Activated T-cell treated with anti-CD3 and anti-CD28 coated beads, Interleukin-2, amount 50 U/mL, for 1 hour (primary cell): ENCODE measurements around the gene PTH1R.

Source experiments
- DNase-seq: peaks from one replicate; pipeline ENCODE4 v3.0.0-alpha.2; 2020

The PTH1R gene

DNA sequence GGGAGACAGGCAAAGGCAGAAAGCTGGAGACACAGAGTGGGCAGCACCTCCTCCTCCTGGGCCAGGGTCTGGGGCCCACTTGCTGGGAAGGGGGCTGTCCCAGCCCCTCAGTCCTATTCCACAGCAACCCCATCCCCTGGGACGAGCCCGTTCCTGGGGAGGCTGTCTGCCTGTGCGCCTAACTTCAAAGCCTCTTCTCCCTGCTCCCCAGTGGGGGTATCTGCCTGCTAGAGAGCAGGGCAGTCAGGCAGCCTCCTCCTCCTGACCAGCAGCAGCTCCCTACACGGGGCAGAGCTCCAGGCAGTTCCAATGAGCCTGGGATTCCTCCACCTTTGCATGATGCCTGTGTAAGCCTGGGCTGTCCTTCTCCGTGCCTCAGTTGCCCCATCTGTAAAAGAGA lies 6.9 kb downstream of the PTH1R start:
- DNase-seq = no peak

GRCh38 chr3:46884929-46885328 lies 7.4 kb downstream of the PTH1R start:
- DNase-seq = no peak

DNA sequence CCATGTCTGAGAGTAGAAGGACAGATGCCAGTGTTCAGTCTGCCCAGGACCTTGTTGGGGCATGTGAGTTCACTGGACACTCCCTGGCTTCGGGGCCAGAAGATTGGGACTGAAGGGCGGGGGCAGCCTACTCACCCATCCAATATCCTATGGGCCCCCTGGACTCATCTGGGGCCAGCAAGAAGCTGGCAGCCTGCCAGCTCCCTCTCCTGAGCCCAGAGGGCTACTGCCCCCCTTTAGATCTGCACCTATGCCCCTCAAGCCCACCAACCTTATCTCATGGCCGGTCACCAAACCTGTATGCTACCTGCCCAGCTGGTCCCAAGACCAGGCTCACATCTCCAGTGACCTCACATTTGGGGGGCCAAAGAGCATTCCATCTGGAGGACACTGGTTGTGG lies 8.1 kb downstream of the PTH1R start:
- DNase-seq = no peak

DNA sequence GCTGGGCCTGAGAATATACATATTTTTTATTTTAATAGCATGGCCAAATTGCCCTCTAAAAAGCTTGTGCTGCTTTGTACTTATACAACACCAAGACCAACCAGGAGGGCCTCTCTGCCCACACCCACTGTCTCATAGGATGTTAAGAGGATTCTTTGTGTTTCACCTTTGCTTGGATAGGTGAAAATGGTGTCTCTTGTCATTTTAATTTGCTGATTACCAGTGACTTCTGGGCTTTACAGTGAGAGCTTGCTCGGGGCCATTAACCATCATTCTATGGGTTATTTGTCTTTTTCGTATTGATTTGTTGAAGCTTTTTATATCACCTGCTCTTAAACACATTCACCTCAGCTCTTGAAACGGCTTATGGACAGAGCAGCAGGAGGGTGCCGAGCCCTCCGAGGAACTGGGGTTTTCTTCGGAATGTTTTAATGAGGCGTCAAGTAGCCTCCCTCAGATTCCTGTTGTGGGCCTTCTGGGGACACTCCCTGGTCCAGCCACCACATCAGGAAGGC lies 10.5 kb downstream of the PTH1R start:
- DNase-seq = no peak

- DNase-seq = no peak
Observed at GRCh38 chr3:46888705-46889104, 11.2 kb downstream of the PTH1R start.

- no peak for DNase-seq
Observed at GRCh38 chr3:46889381-46890110, 12.0 kb downstream of the PTH1R start.

DNA sequence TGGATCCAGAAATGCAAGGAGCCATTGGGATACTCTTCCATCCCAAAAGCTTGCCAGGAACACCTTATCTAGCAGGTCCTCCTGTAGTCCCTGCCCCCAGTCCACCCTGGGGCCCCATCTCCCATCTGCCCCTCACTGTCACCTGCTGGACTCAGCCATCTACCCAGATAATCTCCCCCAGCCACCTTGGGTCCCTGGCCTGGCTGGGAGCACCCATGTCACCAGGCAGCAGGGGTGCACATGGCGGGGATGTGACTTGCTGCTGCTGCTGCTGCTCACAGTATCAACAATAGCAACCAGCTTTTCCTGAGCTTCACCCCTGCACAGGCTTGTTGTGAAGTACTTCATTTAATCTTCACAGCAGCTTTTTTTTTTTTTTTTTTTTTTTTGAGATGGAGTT lies 12.6 kb downstream of the PTH1R start:
- no peak for DNase-seq

GRCh38 chr3:46891132-46891531 lies 13.6 kb downstream of the PTH1R start:
- DNase-seq = no peak

DNA sequence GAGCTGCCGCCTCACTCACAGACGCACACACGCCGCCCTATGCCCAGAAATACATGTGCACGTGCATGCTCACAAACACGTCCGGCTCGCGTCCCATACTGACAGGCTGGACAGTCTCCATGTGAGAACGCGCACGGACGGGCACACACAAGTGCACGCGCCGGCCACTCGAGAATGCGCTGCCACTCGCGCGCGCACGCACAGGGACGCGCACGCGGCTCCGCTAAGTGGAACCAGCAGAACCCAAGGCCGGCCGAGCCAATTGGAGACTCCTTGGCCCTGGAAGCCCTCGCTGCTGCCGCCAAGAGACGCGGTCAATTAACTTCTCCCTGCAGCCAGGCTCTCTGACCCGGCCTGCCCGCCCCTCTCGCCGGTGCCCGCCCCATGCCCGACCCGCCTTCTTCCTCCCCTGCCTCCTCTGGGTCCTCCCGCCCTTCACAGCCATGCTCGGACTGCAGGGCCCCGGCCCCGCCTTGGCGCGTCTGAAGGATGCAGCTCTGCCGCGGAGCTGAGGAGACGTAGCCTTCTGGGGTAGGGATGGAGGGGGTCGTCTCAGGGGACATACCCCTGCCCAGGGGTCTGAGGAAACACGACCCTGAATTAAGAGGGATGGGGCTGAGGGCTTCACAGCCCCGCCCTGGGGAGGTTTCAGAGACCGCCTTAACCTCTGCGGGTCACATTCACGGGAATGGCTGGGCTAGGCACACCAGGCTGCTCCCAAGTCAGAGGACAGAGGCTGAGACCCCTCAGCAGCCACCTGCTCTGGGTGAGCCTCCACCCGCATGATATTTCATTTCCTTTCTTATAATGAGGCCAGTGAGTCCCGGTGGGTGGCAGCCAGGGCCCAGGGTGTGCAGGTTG lies 15.0 kb downstream of the PTH1R start:
- no peak for DNase-seq

- no peak for DNase-seq
Observed at GRCh38 chr3:46893146-46893748, 15.7 kb downstream of the PTH1R start.

DNA sequence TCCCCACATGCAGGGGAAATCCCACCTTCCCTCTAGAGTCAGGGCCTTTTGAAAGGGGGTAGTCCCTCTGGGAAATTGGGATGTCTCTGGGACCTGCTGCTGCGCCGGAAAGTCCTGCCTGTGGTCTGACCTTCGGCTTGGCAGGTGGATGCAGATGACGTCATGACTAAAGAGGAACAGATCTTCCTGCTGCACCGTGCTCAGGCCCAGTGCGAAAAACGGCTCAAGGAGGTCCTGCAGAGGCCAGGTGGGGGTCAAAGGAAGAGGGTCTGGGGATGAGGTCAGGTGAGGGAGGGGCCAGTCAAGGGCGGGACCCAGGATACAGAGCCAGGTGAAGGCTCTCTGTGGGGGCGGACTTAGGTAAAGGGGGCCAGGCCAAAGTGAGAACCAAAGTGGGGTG lies 16.2 kb downstream of the PTH1R start:
- DNase-seq = no peak

DNA sequence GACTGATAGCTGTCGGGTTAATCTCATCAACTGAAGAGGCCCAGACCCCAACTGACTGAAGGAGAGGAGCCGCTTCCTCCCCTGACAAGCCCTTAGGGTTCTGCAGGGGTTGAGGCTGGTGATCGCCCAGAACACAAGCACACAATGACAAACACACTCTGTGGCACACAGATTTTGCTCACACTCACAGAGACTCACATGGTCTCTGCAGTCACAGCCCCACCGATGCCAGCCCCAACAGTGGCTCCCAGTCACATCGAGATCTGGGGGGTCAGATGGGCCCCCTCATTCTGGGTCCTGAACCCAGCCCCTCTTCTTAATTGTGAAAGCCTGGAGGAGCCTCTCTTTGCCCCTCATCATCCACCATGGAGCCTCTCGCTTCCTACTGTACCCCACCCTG lies 16.7 kb downstream of the PTH1R start:
- DNase-seq = no peak

- peak; percentile 84 for DNase-seq
Observed at GRCh38 chr3:46895204-46895660, 17.7 kb downstream of the PTH1R start.

GRCh38 chr3:46895761-46896160 lies 18.2 kb downstream of the PTH1R start:
- DNase-seq = no peak

GRCh38 chr3:46896386-46896785 lies 18.9 kb downstream of the PTH1R start:
- DNase-seq = no peak

- DNase-seq = no peak
Observed at GRCh38 chr3:46897031-46897430, 19.5 kb downstream of the PTH1R start.

- no peak for DNase-seq
Observed at GRCh38 chr3:46897829-46898320, 20.4 kb downstream of the PTH1R start.

DNA sequence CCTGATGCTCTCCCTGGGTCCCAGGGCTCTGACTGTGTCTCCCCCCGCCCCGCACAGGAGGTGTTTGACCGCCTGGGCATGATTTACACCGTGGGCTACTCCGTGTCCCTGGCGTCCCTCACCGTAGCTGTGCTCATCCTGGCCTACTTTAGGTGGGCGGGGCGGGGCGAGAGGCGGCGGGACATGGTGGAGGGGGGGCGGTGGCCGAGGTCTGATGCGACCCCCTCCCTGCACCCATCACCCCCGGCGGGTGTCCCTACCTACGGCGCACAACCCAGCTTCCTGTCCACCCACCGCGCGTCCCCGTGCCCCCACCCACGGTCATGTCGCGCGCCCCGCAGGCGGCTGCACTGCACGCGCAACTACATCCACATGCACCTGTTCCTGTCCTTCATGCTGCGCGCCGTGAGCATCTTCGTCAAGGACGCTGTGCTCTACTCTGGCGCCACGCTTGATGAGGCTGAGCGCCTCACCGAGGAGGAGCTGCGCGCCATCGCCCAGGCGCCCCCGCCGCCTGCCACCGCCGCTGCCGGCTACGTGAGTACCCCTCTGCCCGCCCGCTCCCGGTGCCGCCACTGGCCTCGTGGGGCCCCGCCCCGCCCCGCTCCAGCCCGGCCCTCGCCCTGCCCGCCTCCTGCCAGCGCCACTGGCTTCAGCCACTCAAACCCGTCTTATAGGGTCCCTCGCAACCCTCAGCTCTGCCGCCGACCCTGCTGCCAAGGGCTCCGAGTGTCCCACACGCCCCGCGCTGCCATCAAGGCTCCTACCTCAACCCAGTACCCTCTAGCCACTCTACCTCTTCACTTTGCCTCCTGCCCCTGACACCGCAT lies 21.0 kb downstream of the PTH1R start:
- no peak for DNase-seq

DNA sequence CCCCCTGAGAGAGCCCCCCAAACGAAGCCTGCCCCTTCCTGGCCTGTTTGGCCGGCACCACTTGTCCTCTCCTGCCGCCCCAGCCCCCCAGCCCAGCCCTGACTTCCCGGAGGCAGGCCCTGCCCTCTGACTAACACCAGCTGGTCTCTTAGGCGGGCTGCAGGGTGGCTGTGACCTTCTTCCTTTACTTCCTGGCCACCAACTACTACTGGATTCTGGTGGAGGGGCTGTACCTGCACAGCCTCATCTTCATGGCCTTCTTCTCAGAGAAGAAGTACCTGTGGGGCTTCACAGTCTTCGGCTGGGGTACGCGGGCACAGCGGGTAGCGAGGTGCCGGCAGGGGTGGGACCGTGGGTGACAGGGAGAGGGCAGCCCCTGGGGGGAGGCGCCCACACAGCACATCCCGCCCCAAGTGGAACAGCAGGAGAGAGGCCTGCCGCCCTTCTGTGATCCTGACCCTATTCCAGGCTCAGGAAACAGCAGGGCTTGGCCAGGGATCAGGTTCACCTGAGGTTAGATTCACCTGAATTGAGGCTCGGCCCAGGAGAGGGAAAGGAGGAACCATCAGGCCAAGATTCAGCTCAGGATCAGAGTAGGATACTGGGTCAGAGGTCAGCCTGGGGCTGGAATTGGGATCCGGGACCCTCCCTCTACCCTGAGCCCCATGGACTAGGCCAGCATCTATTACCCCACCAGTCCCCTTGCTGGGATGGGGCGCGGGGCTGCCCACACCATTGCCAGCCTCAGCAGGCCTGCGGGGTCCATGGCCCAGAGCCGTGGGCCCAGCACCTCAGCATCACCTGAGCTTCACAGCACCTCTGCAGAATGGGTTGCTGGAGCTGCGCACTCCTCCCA lies 21.9 kb downstream of the PTH1R start:
- no peak for DNase-seq

DNA sequence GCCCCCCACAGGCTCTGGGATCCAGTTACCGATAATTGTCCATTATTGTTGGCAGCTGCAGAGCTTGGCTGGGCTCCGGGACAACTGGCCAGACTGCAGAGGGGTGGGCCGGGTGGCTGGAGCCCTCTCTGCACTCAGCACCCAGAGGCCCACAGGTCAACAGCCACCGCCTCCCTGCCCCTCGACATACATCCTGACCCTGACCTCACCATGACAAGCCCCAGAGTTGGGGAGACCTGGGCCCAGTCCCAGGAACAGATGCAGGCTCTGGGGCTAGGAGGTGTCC lies 22.4 kb downstream of the PTH1R start:
- DNase-seq = no peak

DNA sequence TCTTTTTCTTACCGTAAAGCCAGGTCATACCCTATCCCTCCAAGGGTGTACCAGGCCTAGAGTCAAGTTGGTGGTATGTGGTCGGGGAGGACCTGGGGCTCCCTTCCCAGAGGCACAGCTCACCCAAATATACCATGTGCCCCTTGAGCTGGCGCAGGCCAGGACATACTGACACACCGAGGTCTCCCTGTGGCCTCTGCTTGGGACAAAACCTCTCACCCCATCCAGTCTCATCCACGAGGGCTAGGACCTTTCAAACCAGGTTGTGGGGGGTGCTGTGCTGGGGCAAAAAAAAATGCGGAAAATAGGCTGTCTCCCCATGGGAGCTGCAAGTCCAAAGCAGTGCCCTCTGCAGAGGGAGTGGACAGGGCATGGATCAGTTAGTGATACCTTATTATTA lies 22.8 kb downstream of the PTH1R start:
- no peak for DNase-seq

DNA sequence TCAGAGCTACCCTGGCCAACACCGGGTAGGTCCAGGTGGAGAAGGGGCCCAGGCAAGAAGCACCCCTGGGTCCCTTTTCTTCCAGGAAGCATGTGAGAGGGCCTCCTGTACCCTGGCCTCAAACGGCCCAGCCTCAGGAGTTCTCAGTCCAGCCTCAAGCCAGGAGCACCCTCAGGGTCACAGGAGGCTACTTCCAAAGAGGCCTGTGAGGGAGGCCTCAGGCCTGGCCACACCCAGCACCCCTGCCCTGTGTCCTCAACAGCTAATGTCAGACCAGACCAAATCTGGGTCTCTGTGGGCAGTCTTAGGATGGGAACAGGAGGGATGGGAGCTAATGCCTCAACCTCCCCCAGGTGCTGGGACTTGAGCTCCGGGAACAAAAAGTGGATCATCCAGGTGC lies 23.5 kb downstream of the PTH1R start:
- DNase-seq = no peak
